ENCODE measurements around the gene UTS2B.

The UTS2B gene

GRCh38 chr3:191372122-191372521 is 41.8 kb upstream of the UTS2B start:
- TF ChIP-seq SIN3A (IDR thresholded peaks at IDR 0.05; ENCODE audit: borderline replicate concordance, insufficient read depth, low read length) (no peak), FOXP2 (optimal IDR thresholded peaks at IDR 0.05; ENCODE audit: borderline replicate concordance, extremely low read depth, extremely low read length, insufficient read depth) (no peak), POLR2AphosphoS5 (IDR thresholded peaks at IDR 0.05; ENCODE audit: low read depth, low read length) (no peak), REST (IDR thresholded peaks at IDR 0.05; ENCODE audit: insufficient read depth in 1 of 2, low read depth in 2 of 2, low read length in 2 of 2) (no peak)

GRCh38 chr3:191369616-191370010 is 39.3 kb upstream of the UTS2B start:
- TF ChIP-seq TAF1 (IDR thresholded peaks at IDR 0.05; ENCODE audit: borderline replicate concordance, insufficient read depth, low read length) (no peak), FOXP2 (optimal IDR thresholded peaks at IDR 0.05; ENCODE audit: borderline replicate concordance, extremely low read depth, extremely low read length, insufficient read depth) (no peak), SIN3A (IDR thresholded peaks at IDR 0.05; ENCODE audit: borderline replicate concordance, insufficient read depth, low read length) (no peak), REST (IDR thresholded peaks at IDR 0.05; ENCODE audit: insufficient read depth in 1 of 2, low read depth in 2 of 2, low read length in 2 of 2) (no peak)

GRCh38 chr3:191368755-191369615 is 38.7 kb upstream of the UTS2B start:
- TF ChIP-seq SIN3A (IDR thresholded peaks at IDR 0.05; ENCODE audit: borderline replicate concordance, insufficient read depth, low read length) = no peak
- TF ChIP-seq FOXP2 (optimal IDR thresholded peaks at IDR 0.05; ENCODE audit: borderline replicate concordance, extremely low read depth, extremely low read length, insufficient read depth) = no peak
- TF ChIP-seq POLR2AphosphoS5 (IDR thresholded peaks at IDR 0.05; ENCODE audit: low read depth, low read length) = no peak
- TF ChIP-seq REST (IDR thresholded peaks at IDR 0.05; ENCODE audit: insufficient read depth in 1 of 2, low read depth in 2 of 2, low read length in 2 of 2) = no peak
- TF ChIP-seq TAF1 (IDR thresholded peaks at IDR 0.05; ENCODE audit: borderline replicate concordance, insufficient read depth, low read length) = no peak

- TF ChIP-seq POLR2AphosphoS5 (IDR thresholded peaks at IDR 0.05; ENCODE audit: low read depth, low read length) = 0 out of 2 replicates have a peak, but pooled peaks have one; percentile 30
- TF ChIP-seq FOXP2 (optimal IDR thresholded peaks at IDR 0.05; ENCODE audit: borderline replicate concordance, extremely low read depth, extremely low read length, insufficient read depth) = no peak
Observed at GRCh38 chr3:191366675-191367074, 36.3 kb upstream of the UTS2B start.

GRCh38 chr3:191363221-191363620 is 32.9 kb upstream of the UTS2B start:
- TF ChIP-seq REST (IDR thresholded peaks at IDR 0.05; ENCODE audit: insufficient read depth in 1 of 2, low read depth in 2 of 2, low read length in 2 of 2) (no peak), SIN3A (IDR thresholded peaks at IDR 0.05; ENCODE audit: borderline replicate concordance, insufficient read depth, low read length) (no peak), FOXP2 (optimal IDR thresholded peaks at IDR 0.05; ENCODE audit: borderline replicate concordance, extremely low read depth, extremely low read length, insufficient read depth) (no peak), POLR2AphosphoS5 (IDR thresholded peaks at IDR 0.05; ENCODE audit: low read depth, low read length) (no peak), TAF1 (IDR thresholded peaks at IDR 0.05; ENCODE audit: borderline replicate concordance, insufficient read depth, low read length) (no peak)

All from PFSK-1 (cell line).